HepG2 (cell line): ENCODE measurements around the gene VSTM5. TPM values are rescaled to one million over a fixed set of nuclear protein-coding genes. Genes with fewer than 3 reads are reported as not detected.

Source experiments
- ATF7 ChIP-seq, 2 experiments: fragments of 450-650 bp in 1 of 2; sonication (generic) in 1 of 2; formaldehyde crosslinking in 1 of 2; IDR thresholded peaks; 2 replicates each; pipeline versions ENCODE4 v1.4.0 to v1.6.1; 2016 to 2020; ENCODE audit warnings: antibody characterized with exemption in 1 of 2, mild to moderate bottlenecking in 1 of 2, missing genetic modification reagents in 1 of 2
- BATF2 ChIP-seq: sonication (generic); formaldehyde crosslinking; IDR thresholded peaks from 2 replicates; pipeline ENCODE4 v1.8.0; 2022; ENCODE audit warnings: mild to moderate bottlenecking, missing genetic modification reagents, moderate library complexity
- CENPX ChIP-seq: sonication (generic); formaldehyde crosslinking; IDR thresholded peaks from 2 replicates; pipeline ENCODE4 v1.9.0; 2021; ENCODE audit warnings: mild to moderate bottlenecking, missing genetic modification reagents, moderate library complexity
- ELF3 ChIP-seq: IDR thresholded peaks from 2 replicates; pipeline ENCODE4 v1.6.1; 2016; ENCODE audit warnings: missing genetic modification reagents, missing compliant biosample characterization
- ELF4 ChIP-seq: sonication (generic); formaldehyde crosslinking; IDR thresholded peaks from 2 replicates; pipeline ENCODE4 v1.5.0; 2020; ENCODE audit warnings: missing genetic modification reagents, mild to moderate bottlenecking, moderate library complexity, borderline replicate concordance
- FOXA3 ChIP-seq: IDR thresholded peaks from 2 replicates; pipeline ENCODE4 v1.6.1; 2016; ENCODE audit warnings: missing genetic modification reagents, missing compliant biosample characterization
- FOXM1 ChIP-seq: sonication (generic); formaldehyde crosslinking; IDR thresholded peaks from 2 replicates; pipeline ENCODE4 v1.5.0; 2020; ENCODE audit warnings: missing genetic modification reagents
- HOXA9 ChIP-seq: sonication (generic); formaldehyde crosslinking; IDR thresholded peaks from 2 replicates; pipeline ENCODE4 v1.8.1; 2022; ENCODE audit warnings: missing genetic modification reagents, mild to moderate bottlenecking, moderate library complexity, borderline replicate concordance
- KDM5B ChIP-seq: sonication (generic); formaldehyde crosslinking; IDR thresholded peaks from 2 replicates; pipeline ENCODE4 v1.4.0; 2020; ENCODE audit warnings: missing genetic modification reagents, mild to moderate bottlenecking, borderline replicate concordance
- KMT2A ChIP-seq: sonication (generic); formaldehyde crosslinking; IDR thresholded peaks from 2 replicates; pipeline ENCODE4 v1.4.0; 2020; ENCODE audit warnings: missing genetic modification reagents
- MED1 ChIP-seq: sonication (generic); formaldehyde crosslinking; IDR thresholded peaks from 2 replicates; pipeline ENCODE4 v1.4.0; 2020; ENCODE audit warnings: missing genetic modification reagents
- MZF1 ChIP-seq: sonication (generic); formaldehyde crosslinking; IDR thresholded peaks from 2 replicates; pipeline ENCODE4 v1.8.1; 2023; ENCODE audit warnings: mild to moderate bottlenecking, missing genetic modification reagents, borderline replicate concordance
- NAIF1 ChIP-seq: sonication (generic); formaldehyde crosslinking; IDR thresholded peaks from 2 replicates; pipeline ENCODE4 v1.5.0; 2020; ENCODE audit warnings: mild to moderate bottlenecking, missing genetic modification reagents, borderline replicate concordance
- NKX3-1 ChIP-seq: sonication (generic); formaldehyde crosslinking; IDR thresholded peaks from 2 replicates; pipeline ENCODE4 v1.5.0; 2020; ENCODE audit warnings: missing genetic modification reagents
- PTBP1 ChIP-seq: fragments of 200-400 bp; formaldehyde crosslinking; IDR thresholded peaks from 2 replicates; pipeline ENCODE4 v1.6.1; 2018; ENCODE audit warnings: low read length, low read depth; ENCODE audit not compliant: poor library complexity, severe bottlenecking
- TSC22D2 ChIP-seq: sonication (generic); formaldehyde crosslinking; IDR thresholded peaks from 2 replicates; pipeline ENCODE4 v1.5.1; 2020; ENCODE audit warnings: missing genetic modification reagents, mild to moderate bottlenecking, borderline replicate concordance
- ZBTB2 ChIP-seq: sonication (generic); formaldehyde crosslinking; IDR thresholded peaks from 2 replicates; pipeline ENCODE4 v1.8.0; 2022; ENCODE audit warnings: low read depth, missing genetic modification reagents
- ZNF335 ChIP-seq: sonication (generic); formaldehyde crosslinking; IDR thresholded peaks from 2 replicates; pipeline ENCODE4 v1.4.0; 2020; ENCODE audit warnings: missing genetic modification reagents
- ZNF337 ChIP-seq: sonication (generic); formaldehyde crosslinking; IDR thresholded peaks from 2 replicates; pipeline ENCODE4 v1.5.1; 2020; ENCODE audit warnings: missing genetic modification reagents, low read depth, mild to moderate bottlenecking, borderline replicate concordance
- ZNF510 ChIP-seq: sonication (generic); formaldehyde crosslinking; IDR thresholded peaks from 2 replicates; pipeline ENCODE4 v1.4.0; 2020; ENCODE audit warnings: low read depth, mild to moderate bottlenecking, missing genetic modification reagents
- ZNF549 ChIP-seq: sonication (generic); formaldehyde crosslinking; IDR thresholded peaks from 2 replicates; pipeline ENCODE4 v1.5.0; 2020; ENCODE audit warnings: missing genetic modification reagents
- ZNF564 ChIP-seq: sonication (generic); formaldehyde crosslinking; IDR thresholded peaks from 2 replicates; pipeline ENCODE4 v1.8.1; 2023; ENCODE audit warnings: mild to moderate bottlenecking, missing genetic modification reagents
- ZNF574 ChIP-seq: sonication (generic); formaldehyde crosslinking; IDR thresholded peaks from 2 replicates; pipeline ENCODE4 v1.4.0; 2020; ENCODE audit warnings: missing genetic modification reagents
- ZNF678 ChIP-seq: sonication (generic); formaldehyde crosslinking; IDR thresholded peaks from 2 replicates; pipeline ENCODE4 v1.4.0; 2020; ENCODE audit warnings: mild to moderate bottlenecking, missing genetic modification reagents
- ZSCAN21 ChIP-seq: sonication (generic); formaldehyde crosslinking; IDR thresholded peaks from 2 replicates; pipeline ENCODE4 v1.8.0; 2022; ENCODE audit warnings: mild to moderate bottlenecking, missing genetic modification reagents, moderate library complexity, borderline replicate concordance
- polyA plus RNA-seq, 8 experiments: library from polyadenylated mRNA; depleted of rRNA in 3 of 8; stranded (reverse) in 7 of 8; unstranded in 1 of 8; fragments of >200 nt; fragmentation: Illumina TruSeq in 4 of 8; extraction: Trizol in 4 of 8; gene quantifications; 2 replicates each; pipeline versions ENCODE4 v1.2.1 to v1.2.3, GENCODE V29; 2011 to 2016; ENCODE audit warnings: low read depth in 4 of 8, missing spikeins in 1 of 8, mixed read lengths in 1 of 8; ENCODE audit not compliant: insufficient read depth in 1 of 8
- total RNA-seq, 5 experiments: library from RNA; depleted of rRNA; stranded (reverse); fragments of >200 nt; fragmentation: Illumina TruSeq; extraction: Trizol; gene quantifications; 2 replicates each; pipeline ENCODE4 v1.2.3, GENCODE V29; 2016; ENCODE audit warnings: low read depth in 1 of 5

Gene VSTM5
- total and polyA plus RNA-seq, 2 of the 13 experiments (the other 11 are each of a cell fraction or from before 2014, with no cell fraction given): not detected

- TF ChIP-seq MZF1 (CRISPR knock-in tag): 0 out of 2 replicates have a peak, but pooled peaks have one; percentile 68
- TF ChIP-seq FOXA3: peak; percentile 49
- TF ChIP-seq ZBTB2 (CRISPR knock-in tag): 0 out of 2 replicates have a peak, but pooled peaks have one; percentile 64
- no peak for TF ChIP-seq ZNF337 (CRISPR knock-in tag)
- peak; percentile 65; the same call in 1 of the 2 replicates for TF ChIP-seq ELF3
- 0 out of 2 replicates have a peak, but pooled peaks have one; percentile 30 for TF ChIP-seq HOXA9 (CRISPR knock-in tag)
- no peak for TF ChIP-seq CENPX (CRISPR knock-in tag)
- peak; percentile 54 for TF ChIP-seq KMT2A
- no peak; the same call in 1 of the 2 replicates for TF ChIP-seq ZNF510 (CRISPR knock-in tag)
- TF ChIP-seq KDM5B (CRISPR knock-in tag): peak; percentile 86
- TF ChIP-seq MED1 (CRISPR knock-in tag): peak; percentile 48; the same call in 1 of the 2 replicates
- no peak for TF ChIP-seq ZSCAN21 (CRISPR knock-in tag)
- no peak for TF ChIP-seq FOXM1 (CRISPR knock-in tag)
- no peak for TF ChIP-seq ZNF678 (CRISPR knock-in tag)
- TF ChIP-seq ZNF335 (CRISPR knock-in tag): no peak
- TF ChIP-seq NAIF1 (CRISPR knock-in tag): peak; percentile 90
- peak; percentile 87 for TF ChIP-seq ZNF574 (CRISPR knock-in tag)
- TF ChIP-seq PTBP1: no peak
- peak; percentile 44; the same call in 1 of the 2 replicates for TF ChIP-seq ELF4 (CRISPR knock-in tag)
- no peak for TF ChIP-seq TSC22D2 (CRISPR knock-in tag)
- no peak for TF ChIP-seq NKX3-1 (CRISPR knock-in tag)
- TF ChIP-seq BATF2 (CRISPR knock-in tag): peak; percentile 75
- TF ChIP-seq ZNF564 (CRISPR knock-in tag): no peak
- no peak for TF ChIP-seq ATF7 (IDR thresholded peaks at IDR 0.05)
- no peak for TF ChIP-seq ATF7 (CRISPR knock-in tag; IDR thresholded peaks at IDR 0.05)
- no peak for TF ChIP-seq ZNF549 (CRISPR knock-in tag)
These were observed 66.1 kb downstream of the VSTM5 start, which contains the start of gene MED17 (continued) for GRCh38 chr11:93784145-93784934.
